ENCODE results near the gene PRRT2. TPM values are rescaled to one million over a fixed set of nuclear protein-coding genes. Genes with fewer than 3 reads are reported as not detected.
A peak's percentile ranks its signal among the peaks of the same experiment; 100 is the strongest.

PRRT2 gene
- total RNA-seq, 2 experiments from 2014 or later = 1.5 to 2.0 TPM

- Mint-ChIP-seq H3K4me3 (peak overlapping the region; percentile 90), H3K4me1 (ENCODE audit: low read depth) (peaks cover 57% of the 10 kb centered on the region), H3K9me3 (no peaks in the 10 kb centered on the region), H3K27ac (no peak overlapping the region), H3K27me3 (no peaks in the 10 kb centered on the region), H3K36me3 (ENCODE audit: low read depth) (peaks cover 37% of the 10 kb centered on the region)
- POLR2A ChIA-PET = interaction anchor here (1.0 to 9.5 kb wide), 4 partner anchors 9 to 220 kb away, joined by 3 to 167 read pairs (median 4); partner anchors contain the start of genes KIF22, MVP and PAGR1
- intact Hi-C loops (cut with micrococcal nuclease) = loop anchor here (10.0 kb wide), 1 partner anchor 108 kb away; no protein-coding TSS in a partner anchor
- CTCF ChIA-PET = interaction anchor here (0.7 to 2.6 kb wide), 2 partner anchors 35 to 82 kb away, joined by 3 to 10 read pairs; no protein-coding TSS in a partner anchor
- TF ChIP-seq, protein P1, sequence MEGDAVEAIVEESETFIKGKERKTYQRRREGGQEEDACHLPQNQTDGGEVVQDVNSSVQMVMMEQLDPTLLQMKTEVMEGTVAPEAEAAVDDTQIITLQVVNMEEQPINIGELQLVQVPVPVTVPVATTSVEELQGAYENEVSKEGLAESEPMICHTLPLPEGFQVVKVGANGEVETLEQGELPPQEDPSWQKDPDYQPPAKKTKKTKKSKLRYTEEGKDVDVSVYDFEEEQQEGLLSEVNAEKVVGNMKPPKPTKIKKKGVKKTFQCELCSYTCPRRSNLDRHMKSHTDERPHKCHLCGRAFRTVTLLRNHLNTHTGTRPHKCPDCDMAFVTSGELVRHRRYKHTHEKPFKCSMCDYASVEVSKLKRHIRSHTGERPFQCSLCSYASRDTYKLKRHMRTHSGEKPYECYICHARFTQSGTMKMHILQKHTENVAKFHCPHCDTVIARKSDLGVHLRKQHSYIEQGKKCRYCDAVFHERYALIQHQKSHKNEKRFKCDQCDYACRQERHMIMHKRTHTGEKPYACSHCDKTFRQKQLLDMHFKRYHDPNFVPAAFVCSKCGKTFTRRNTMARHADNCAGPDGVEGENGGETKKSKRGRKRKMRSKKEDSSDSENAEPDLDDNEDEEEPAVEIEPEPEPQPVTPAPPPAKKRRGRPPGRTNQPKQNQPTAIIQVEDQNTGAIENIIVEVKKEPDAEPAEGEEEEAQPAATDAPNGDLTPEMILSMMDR (IDR thresholded peaks at IDR 0.05) = no peak
- DNase-seq (no peak), ATAC-seq (no peak)
These were observed 1.0 kb downstream of the PRRT2 start for GRCh38 chr16:29812754-29813643.

DNA sequence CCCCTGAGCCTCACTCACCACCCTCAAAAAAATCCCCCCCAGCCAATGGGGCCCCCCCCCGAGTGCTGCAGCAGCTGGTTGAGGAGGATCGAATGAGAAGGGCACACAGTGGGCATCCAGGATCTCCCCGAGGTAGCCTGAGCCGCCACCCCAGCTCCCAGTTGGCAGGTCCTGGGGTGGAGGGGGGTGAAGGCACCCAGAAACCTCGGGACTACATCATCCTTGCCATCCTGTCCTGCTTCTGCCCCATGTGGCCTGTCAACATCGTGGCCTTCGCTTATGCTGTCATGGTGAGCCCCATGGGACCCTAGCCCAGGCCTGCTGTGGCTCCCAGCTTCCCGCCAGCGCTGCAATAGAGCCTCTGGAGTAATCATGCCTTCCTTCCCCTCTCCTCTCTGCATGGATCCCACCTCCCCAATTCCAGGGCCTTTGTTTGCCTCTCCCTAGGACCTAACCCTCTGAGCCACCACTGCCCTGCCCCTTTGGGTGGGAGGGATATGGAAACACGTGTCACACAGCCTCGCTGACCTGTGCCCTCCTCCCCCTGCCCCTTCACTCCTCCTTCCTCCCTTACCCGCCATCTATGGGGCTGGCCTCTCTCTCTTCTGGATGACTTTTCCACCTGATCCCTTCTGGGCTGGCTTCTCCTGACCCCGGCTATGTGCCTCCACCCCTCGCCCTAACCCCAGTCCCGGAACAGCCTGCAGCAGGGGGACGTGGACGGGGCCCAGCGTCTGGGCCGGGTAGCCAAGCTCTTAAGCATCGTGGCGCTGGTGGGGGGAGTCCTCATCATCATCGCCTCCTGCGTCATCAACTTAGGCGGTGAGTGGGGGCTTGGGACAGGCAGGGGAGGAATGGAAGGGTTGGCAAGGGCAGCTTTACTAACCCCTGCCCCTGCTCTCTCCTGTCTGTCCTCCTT lies 1.9 kb downstream of the PRRT2 start:
- ChIA-PET POLR2A (interaction anchor here (0.8 to 9.5 kb wide), 4 partner anchors 8 to 219 kb away, joined by 3 to 167 read pairs (median 4); partner anchors contain the start of genes MVP and PAGR1), CTCF (interaction anchor here (0.7 to 1.4 kb wide), 3 partner anchors 10 to 373 kb away, joined by 3 read pairs; no protein-coding TSS in a partner anchor)
- DNase-seq (peak; percentile 24), ATAC-seq (no peak)
- Mint-ChIP-seq H3K4me1 (ENCODE audit: low read depth) (peaks cover 64% of the 10 kb centered on the region), H3K36me3 (ENCODE audit: low read depth) (peaks cover 37% of the 10 kb centered on the region), H3K27ac (no peak overlapping the region), H3K4me3 (no peak overlapping the region), H3K9me3 (no peaks in the 10 kb centered on the region), H3K27me3 (no peaks in the 10 kb centered on the region)
- intact Hi-C loops (cut with micrococcal nuclease) = loop anchor here (10.0 kb wide), 1 partner anchor 109 kb away; no protein-coding TSS in a partner anchor
- TF ChIP-seq, protein P1 (IDR thresholded peaks at IDR 0.05) = no peak

GRCh38 chr16:29814592-29814991 lies 2.6 kb downstream of the PRRT2 start:
- H3K27ac Mint-ChIP-seq = peak overlapping the region; percentile 95
- TF ChIP-seq, protein P1 (IDR thresholded peaks at IDR 0.05) = no peak
- CTCF ChIA-PET = interaction anchor here (0.7 to 1.4 kb wide), 2 partner anchors 11 to 372 kb away, joined by 3 read pairs; no protein-coding TSS in a partner anchor
- H3K9me3 Mint-ChIP-seq = no peaks in the 10 kb centered on the region
- DNase-seq = no peak
- intact Hi-C loops (cut with micrococcal nuclease) = loop anchor here (10.0 kb wide), 1 partner anchor 110 kb away; no protein-coding TSS in a partner anchor
- ATAC-seq = no peak
- peak overlapping the region; percentile 98 for H3K4me3 Mint-ChIP-seq
- no peaks in the 10 kb centered on the region for H3K27me3 Mint-ChIP-seq
- H3K36me3 Mint-ChIP-seq (ENCODE audit: low read depth) = peaks cover 37% of the 10 kb centered on the region
- POLR2A ChIA-PET = interaction anchor here (0.8 to 9.5 kb wide), 3 partner anchors 7 to 115 kb away, joined by 3 to 167 read pairs (median 4); partner anchors contain the start of genes MVP and PAGR1
- H3K4me1 Mint-ChIP-seq (ENCODE audit: low read depth) = peaks cover 70% of the 10 kb centered on the region

GRCh38 chr16:29815032-29815721 lies 3.2 kb downstream of the PRRT2 start:
- H3K9me3 Mint-ChIP-seq = no peaks in the 10 kb centered on the region
- H3K27me3 Mint-ChIP-seq = no peaks in the 10 kb centered on the region
- peaks cover 37% of the 10 kb centered on the region for H3K36me3 Mint-ChIP-seq (ENCODE audit: low read depth)
- H3K4me1 Mint-ChIP-seq (ENCODE audit: low read depth) = peaks cover 70% of the 10 kb centered on the region
- DNase-seq (peak; percentile 74), ATAC-seq (no peak)
- POLR2A ChIA-PET = interaction anchor here (0.9 to 13.9 kb wide), 7 partner anchors 5 to 91 kb away, joined by 3 to 167 read pairs (median 7); partner anchors contain the start of genes MAZ, MVP, PAGR1 and PRRT2
- peak overlapping the region; percentile 98 for H3K4me3 Mint-ChIP-seq
- TF ChIP-seq, protein P1 (IDR thresholded peaks at IDR 0.05) = no peak
- intact Hi-C loops (cut with micrococcal nuclease) = loop anchor here (10.0 kb wide), 1 partner anchor 110 kb away; no protein-coding TSS in a partner anchor
- CTCF ChIA-PET = interaction anchor here (0.6 to 8.1 kb wide), 24 partner anchors 7 to 960 kb away, joined by 3 to 95 read pairs (median 4); partner anchors contain the start of genes ALDOA, CDIPT, HIRIP3 and TAOK2
- peak overlapping the region; percentile 95 for H3K27ac Mint-ChIP-seq
